Effector memory CD4-positive, alpha-beta T cell (primary cell): Measurements from ENCODE around the gene HOTAIR.

Source experiments
- DNase-seq, 3 donors: peaks; one replicate each; pipeline ENCODE4 v3.0.0-alpha.2; 2020
- H3K27ac ChIP-seq: 2 replicates; pipeline ENCODE4 v1.7.0; 2013; ENCODE audit warnings: mild to moderate bottlenecking, low read length, moderate library complexity; ENCODE audit not compliant: insufficient read depth, poor library complexity, severe bottlenecking
- H3K27me3 ChIP-seq: replicated peaks from 2 replicates; pipeline ENCODE4 v1.7.0; 2013; ENCODE audit warnings: mild to moderate bottlenecking, low read length; ENCODE audit not compliant: insufficient read depth, control insufficient read depth, poor library complexity, severe bottlenecking
- H3K36me3 ChIP-seq: 2 replicates; pipeline ENCODE4 v1.7.0; 2013; ENCODE audit warnings: mild to moderate bottlenecking, low read length, moderate library complexity; ENCODE audit not compliant: control insufficient read depth, insufficient read depth
- H3K4me1 ChIP-seq: 2 replicates; pipeline ENCODE4 v1.7.0; 2013; ENCODE audit warnings: low read length, mild to moderate bottlenecking; ENCODE audit not compliant: control insufficient read depth, insufficient read depth, poor library complexity, severe bottlenecking
- H3K4me3 ChIP-seq: 2 replicates; pipeline ENCODE4 v1.7.0; 2013; ENCODE audit warnings: low read length, low read depth, mild to moderate bottlenecking; ENCODE audit not compliant: insufficient read depth, poor library complexity, severe bottlenecking
- H3K9me3 ChIP-seq: 2 replicates; pipeline ENCODE4 v1.7.0; 2013; ENCODE audit warnings: mild to moderate bottlenecking, low read length, moderate library complexity; ENCODE audit not compliant: control insufficient read depth

HOTAIR gene

GRCh38 chr12:54004841-54005530, 30.2 kb upstream of the HOTAIR start:
- peaks cover 33% of the 10 kb centered on the region for H3K4me1 ChIP-seq
- no peak overlapping the region for H3K4me3 ChIP-seq
- no peak for DNase-seq
- H3K27me3 ChIP-seq, result peaks cover 94% of the 10 kb centered on the region
- H3K36me3 ChIP-seq, result no peaks in the 10 kb centered on the region
- no peaks in the 10 kb centered on the region for H3K9me3 ChIP-seq
- no peak overlapping the region for H3K27ac ChIP-seq

- Histone ChIP-seq H3K27me3 (peaks cover 93% of the 10 kb centered on the region), H3K27ac (no peak overlapping the region)
These were observed 29.5 kb upstream of the HOTAIR start for GRCh38 chr12:54004063-54004840.

GRCh38 chr12:54003625-54004024, 28.9 kb upstream of the HOTAIR start:
- no peak for DNase-seq
- Histone ChIP-seq H3K27ac (no peak overlapping the region), H3K27me3 (peaks cover 95% of the 10 kb centered on the region), H3K36me3 (no peaks in the 10 kb centered on the region), H3K4me1 (peaks cover 26% of the 10 kb centered on the region), H3K9me3 (no peaks in the 10 kb centered on the region), H3K4me3 (no peak overlapping the region)

More at GRCh38 chr12:54004063-54004840, 29.5 kb upstream of the HOTAIR start:
- no peak for DNase-seq
- Histone ChIP-seq H3K36me3 (no peaks in the 10 kb centered on the region), H3K9me3 (no peaks in the 10 kb centered on the region), H3K4me3 (no peak overlapping the region), H3K4me1 (peaks cover 31% of the 10 kb centered on the region)

GRCh38 chr12:54002915-54003389, 28.2 kb upstream of the HOTAIR start:
- H3K36me3 ChIP-seq, result no peaks in the 10 kb centered on the region
- H3K9me3 ChIP-seq, result no peaks in the 10 kb centered on the region
- H3K4me1 ChIP-seq, result peaks cover 26% of the 10 kb centered on the region
- no peak for DNase-seq
- H3K4me3 ChIP-seq, result no peak overlapping the region
- H3K27ac ChIP-seq, result no peak overlapping the region
- H3K27me3 ChIP-seq, result peaks cover 96% of the 10 kb centered on the region

DNA sequence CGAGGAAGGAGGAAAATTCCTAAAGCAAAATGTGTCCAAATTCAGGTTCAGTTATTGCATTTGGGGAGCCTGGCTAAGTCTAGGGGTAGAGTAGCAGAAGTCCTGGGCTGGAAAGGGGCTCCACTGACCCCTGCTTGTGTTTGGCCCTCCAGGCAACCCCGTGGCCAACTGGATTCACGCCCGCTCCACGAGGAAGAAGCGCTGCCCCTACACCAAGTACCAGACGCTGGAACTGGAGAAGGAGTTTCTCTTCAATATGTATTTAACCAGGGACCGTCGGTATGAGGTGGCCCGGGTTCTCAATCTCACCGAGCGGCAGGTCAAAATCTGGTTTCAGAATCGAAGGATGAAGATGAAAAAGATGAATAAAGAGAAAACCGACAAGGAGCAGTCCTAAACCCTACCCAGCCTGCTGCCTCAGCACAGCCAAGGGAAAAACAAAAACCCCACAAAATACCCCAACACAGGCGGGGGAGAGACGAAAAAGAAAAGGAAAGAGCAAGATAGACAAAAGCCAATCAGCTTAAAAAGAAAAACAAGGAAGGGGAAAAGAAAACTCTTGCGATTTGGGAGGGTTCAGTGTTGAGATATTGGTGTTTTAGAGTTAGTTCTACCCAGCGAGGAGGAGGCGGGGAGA, 27.6 kb upstream of the HOTAIR start:
- Histone ChIP-seq H3K27me3 (peaks cover 96% of the 10 kb centered on the region), H3K27ac (no peak overlapping the region), H3K4me1 (peaks cover 29% of the 10 kb centered on the region), H3K36me3 (no peaks in the 10 kb centered on the region), H3K9me3 (no peaks in the 10 kb centered on the region), H3K4me3 (no peak overlapping the region)
- no peak for DNase-seq

GRCh38 chr12:54001283-54002187, 26.8 kb upstream of the HOTAIR start:
- Histone ChIP-seq H3K27me3 (peaks cover 96% of the 10 kb centered on the region), H3K36me3 (no peaks in the 10 kb centered on the region), H3K4me3 (no peak overlapping the region), H3K4me1 (peaks cover 31% of the 10 kb centered on the region), H3K9me3 (no peaks in the 10 kb centered on the region), H3K27ac (no peak overlapping the region)
- no peak for DNase-seq

- Histone ChIP-seq H3K4me3 (peak within 1 kb of the TSS; percentile 17), H3K27me3 (peaks cover 96% of the 10 kb centered on the region), H3K9me3 (no peaks in the 10 kb centered on the region), H3K36me3 (no peaks in the 10 kb centered on the region), H3K4me1 (peaks cover 31% of the 10 kb centered on the region), H3K27ac (no peak within 1 kb of the TSS)
- DNase-seq, result no peak
These were observed 25.7 kb upstream of the HOTAIR start, which contains the start of gene HOXC9 for GRCh38 chr12:54000116-54001114. HOXC9 (plus strand) TSS chr12:54000161; CDS start chr12:54000189, 28 bp downstream.

DNA sequence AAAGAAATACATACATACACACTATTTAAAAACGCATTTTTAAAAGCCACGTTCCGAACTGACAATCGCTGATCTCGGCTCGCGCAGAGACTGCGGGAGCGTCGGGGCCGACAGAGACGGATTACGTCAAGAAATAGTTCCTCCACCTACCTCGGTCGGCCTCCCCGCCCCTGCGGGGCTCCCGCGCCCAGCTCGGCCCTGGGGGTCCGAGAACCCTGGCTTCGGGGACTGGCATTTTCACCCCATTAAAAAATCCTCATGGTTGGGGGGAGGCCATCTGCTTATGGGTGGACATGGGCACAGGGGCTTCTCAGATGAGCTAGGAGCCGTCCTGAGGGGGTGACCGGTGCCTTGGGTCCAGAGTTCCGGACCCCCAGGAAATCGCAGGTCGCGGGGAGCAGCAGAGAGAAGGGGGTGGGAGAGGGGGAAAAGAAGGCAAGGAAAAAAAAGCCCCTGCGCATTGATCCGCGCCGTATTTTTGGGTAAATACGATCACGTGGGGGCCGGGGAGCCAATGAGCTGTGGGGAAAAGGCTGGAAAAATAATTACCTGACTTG, 24.9 kb upstream of the HOTAIR start:
- H3K27me3 ChIP-seq, result peaks cover 96% of the 10 kb centered on the region
- no peak for DNase-seq
- H3K27ac ChIP-seq, result no peak overlapping the region
- H3K4me1 ChIP-seq, result peaks cover 39% of the 10 kb centered on the region
- no peaks in the 10 kb centered on the region for H3K9me3 ChIP-seq
- no peak overlapping the region for H3K4me3 ChIP-seq
- no peaks in the 10 kb centered on the region for H3K36me3 ChIP-seq
